Lower leg skin (tissue), 3 donors: ENCODE data around the gene GRIN3A.

Experiments used
- CTCF ChIP-seq, 3 donors: fragments of 450-650 bp; IDR thresholded peaks; one replicate each; pipeline ENCODE4 v1.5.1; 2016; ENCODE audit warnings: antibody characterized with exemption in 3 of 3, mild to moderate bottlenecking in 3 of 3, moderate library complexity in 2 of 3
- POLR2A ChIP-seq, 2 donors: fragments of 450-650 bp; IDR thresholded peaks; one replicate each; pipeline ENCODE4 v1.6.1; 2016 to 2017; ENCODE audit warnings: antibody characterized with exemption in 2 of 2, mild to moderate bottlenecking in 1 of 2, moderate library complexity in 1 of 2

GRCh38 chr9:101737165-101737704 is 1.2 kb downstream of the GRIN3A start:
- no peak for TF ChIP-seq POLR2A (IDR thresholded peaks at IDR 0.05)
- no peak for TF ChIP-seq CTCF (IDR thresholded peaks at IDR 0.05)
